Mesothelial cell of epicardium (in vitro differentiated cells): ENCODE data around the gene RAMACL. TPM values are rescaled to one million over a fixed set of nuclear protein-coding genes. Genes with fewer than 3 reads are reported as not detected.
"Not testable (repeated sequence)": the region's sequence is repeated elsewhere in the genome, so short reads cannot be mapped to it uniquely, and the experiment has no call there.

ENCODE experiments used
- DNase-seq, 2 experiments: peaks; one replicate each; pipeline ENCODE4 v3.0.0; 2021; ENCODE audit warnings: low spot score in 2 of 2; ENCODE audit not compliant: unreplicated experiment in 2 of 2
- H3K27ac Mint-ChIP-seq: 2 replicates; pipeline ENCODE4 v1.8.0; 2021; ENCODE audit warnings: mixed read lengths
- H3K27me3 Mint-ChIP-seq: 2 replicates; pipeline ENCODE4 v1.8.0; 2021; ENCODE audit warnings: low read depth, mixed read lengths
- H3K36me3 Mint-ChIP-seq: 2 replicates; pipeline ENCODE4 v1.8.0; 2021; ENCODE audit warnings: mixed read lengths
- H3K4me1 Mint-ChIP-seq: 2 replicates; pipeline ENCODE4 v1.8.0; 2021; ENCODE audit warnings: mixed read lengths
- H3K4me3 Mint-ChIP-seq: 2 replicates; pipeline ENCODE4 v1.8.0; 2021; ENCODE audit warnings: mild to moderate bottlenecking, moderate library complexity, mixed read lengths
- H3K9me3 Mint-ChIP-seq: 2 replicates; pipeline ENCODE4 v1.8.0; 2021; ENCODE audit warnings: mixed read lengths
- total RNA-seq: library from RNA; stranded (reverse); gene quantifications from 3 replicates; pipeline ENCODE4 v1.2.1, GENCODE V29; 2021
- TF ChIP-seq, protein P1 (sequence below): fragments of 200-600 bp; sonication (generic); IDR thresholded peaks from one replicate; pipeline ENCODE4 v1.5.0; 2021; ENCODE audit warnings: antibody characterized with exemption; ENCODE audit not compliant: unreplicated experiment

Gene RAMACL
- 0.69 to 1.00 TPM (median 0.79 TPM) in 3 replicates for total RNA-seq

DNA sequence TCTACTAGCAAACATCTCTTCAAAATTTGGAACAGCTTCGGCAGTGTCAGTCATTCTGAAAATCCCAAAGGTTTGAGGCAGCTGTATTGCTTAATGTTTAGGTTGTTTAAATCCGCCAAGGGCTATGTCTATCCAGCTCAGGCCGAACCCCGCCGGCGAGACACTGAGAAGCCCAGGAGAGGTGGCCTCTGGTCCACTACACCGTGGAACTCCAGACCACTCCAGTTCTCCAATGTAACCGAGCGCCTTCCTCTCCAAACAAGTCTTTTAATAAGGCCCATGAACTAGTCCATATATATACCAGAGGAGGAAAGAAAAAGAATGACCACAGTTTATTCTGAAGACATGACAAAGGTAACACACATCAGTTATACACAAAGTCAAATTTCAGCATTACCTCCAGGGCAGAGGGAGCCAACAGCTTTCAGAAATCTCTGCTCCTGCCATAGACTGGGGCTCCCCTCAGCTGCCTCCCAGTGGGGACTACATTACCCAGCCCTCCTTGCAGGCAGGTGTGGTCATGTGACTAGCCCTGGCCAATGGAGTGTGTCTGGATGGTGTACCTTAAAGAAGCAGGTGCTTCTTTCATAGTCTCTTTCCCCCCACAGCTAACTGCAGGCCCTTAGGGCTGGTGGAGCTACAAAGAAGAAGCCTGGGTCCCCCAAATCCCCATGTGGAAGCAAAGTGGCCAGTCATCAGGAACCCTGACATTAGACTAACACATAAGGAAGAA lies at the start of gene RAMACL:
Gene RAMACL, minus strand, starts transcription at position 255 of the 733 bp plus-strand sequence. Its CDS starts 201 bp downstream, at position 54.
- H3K36me3 Mint-ChIP-seq: no peaks in the 10 kb centered on the region
- H3K4me3 Mint-ChIP-seq: no peak within 1 kb of the TSS
- DNase-seq: no peak
- H3K4me1 Mint-ChIP-seq: peaks cover 48% of the 10 kb centered on the region
- no peak within 1 kb of the TSS for H3K27ac Mint-ChIP-seq
- TF ChIP-seq, protein P1, sequence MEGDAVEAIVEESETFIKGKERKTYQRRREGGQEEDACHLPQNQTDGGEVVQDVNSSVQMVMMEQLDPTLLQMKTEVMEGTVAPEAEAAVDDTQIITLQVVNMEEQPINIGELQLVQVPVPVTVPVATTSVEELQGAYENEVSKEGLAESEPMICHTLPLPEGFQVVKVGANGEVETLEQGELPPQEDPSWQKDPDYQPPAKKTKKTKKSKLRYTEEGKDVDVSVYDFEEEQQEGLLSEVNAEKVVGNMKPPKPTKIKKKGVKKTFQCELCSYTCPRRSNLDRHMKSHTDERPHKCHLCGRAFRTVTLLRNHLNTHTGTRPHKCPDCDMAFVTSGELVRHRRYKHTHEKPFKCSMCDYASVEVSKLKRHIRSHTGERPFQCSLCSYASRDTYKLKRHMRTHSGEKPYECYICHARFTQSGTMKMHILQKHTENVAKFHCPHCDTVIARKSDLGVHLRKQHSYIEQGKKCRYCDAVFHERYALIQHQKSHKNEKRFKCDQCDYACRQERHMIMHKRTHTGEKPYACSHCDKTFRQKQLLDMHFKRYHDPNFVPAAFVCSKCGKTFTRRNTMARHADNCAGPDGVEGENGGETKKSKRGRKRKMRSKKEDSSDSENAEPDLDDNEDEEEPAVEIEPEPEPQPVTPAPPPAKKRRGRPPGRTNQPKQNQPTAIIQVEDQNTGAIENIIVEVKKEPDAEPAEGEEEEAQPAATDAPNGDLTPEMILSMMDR: no peak
- no peaks in the 10 kb centered on the region for H3K27me3 Mint-ChIP-seq
- no peaks in the 10 kb centered on the region for H3K9me3 Mint-ChIP-seq

DNA sequence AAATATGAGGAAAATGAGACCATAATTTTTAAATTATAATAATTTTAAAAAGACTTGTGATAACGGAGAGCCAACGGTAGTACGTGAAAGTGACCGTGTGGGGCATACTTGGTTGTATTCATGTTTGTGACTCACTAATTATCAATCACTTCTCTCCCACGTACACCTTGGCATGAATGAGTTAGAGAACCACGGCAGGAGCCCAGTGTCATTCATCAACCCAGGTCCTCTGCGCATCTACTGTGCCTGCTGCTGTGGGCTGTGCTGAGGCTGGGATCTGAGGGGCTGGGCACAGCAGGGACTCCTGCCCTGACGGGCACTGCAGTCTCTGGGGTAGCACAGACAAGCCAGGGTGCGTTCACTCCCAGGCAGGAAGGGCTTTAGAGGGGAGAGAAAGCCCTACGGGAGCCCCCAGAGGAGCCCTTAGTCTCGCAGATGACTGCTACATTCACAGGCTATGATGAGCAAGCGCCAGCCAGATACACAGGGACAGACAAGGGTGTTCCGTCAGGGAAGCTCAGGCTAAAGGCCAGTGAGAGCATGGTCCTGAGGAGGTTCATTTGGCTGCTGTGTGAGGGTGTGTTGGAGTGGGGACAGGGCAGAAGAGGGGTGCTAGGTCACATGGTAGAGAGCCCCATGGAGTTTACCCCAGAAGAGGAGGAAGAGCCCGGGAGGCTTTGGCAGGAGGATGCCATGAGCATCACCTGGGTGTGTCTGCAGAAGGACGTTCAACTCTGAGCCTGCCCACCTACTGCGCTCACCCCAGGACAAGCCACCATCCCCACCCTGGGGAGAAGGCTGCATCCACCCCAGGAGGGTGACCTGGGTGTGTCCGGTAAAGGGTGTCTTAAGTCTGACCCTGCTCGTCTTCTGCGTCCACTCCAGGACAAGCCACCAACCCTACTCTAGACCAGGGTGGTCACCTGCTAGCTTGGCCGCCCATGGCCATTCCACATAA lies 48.8 kb upstream of the RAMACL start:
- Mint-ChIP-seq H3K27ac (no peak overlapping the region), H3K36me3 (no peaks in the 10 kb centered on the region), H3K4me1 (peaks cover 3% of the 10 kb centered on the region), H3K4me3 (no peak overlapping the region), H3K9me3 (no peaks in the 10 kb centered on the region), H3K27me3 (peaks cover 34% of the 10 kb centered on the region)
- TF ChIP-seq, protein P1: no peak
- DNase-seq: no peak

DNA sequence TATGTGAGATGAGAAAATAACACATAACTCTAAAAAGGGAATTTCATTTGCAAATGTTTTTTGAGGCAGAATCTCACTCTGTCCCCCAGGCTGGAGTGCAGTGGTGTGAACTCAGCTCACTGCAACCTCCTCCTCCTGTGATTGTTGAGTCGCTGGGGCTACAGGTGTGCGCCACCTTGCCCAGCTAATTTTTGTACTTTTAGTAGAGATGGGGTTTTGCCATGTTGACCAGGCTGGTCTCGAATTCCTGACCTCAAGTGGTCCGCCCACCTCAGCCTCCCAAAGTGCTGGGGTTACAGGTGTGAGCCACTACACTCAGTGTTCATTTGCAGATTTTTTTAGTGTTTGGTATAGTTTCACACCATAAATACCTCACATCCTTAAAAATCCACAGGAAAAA lies 48.1 kb upstream of the RAMACL start:
- not testable (repeated sequence) for H3K4me1 Mint-ChIP-seq, H3K9me3 Mint-ChIP-seq, DNase-seq, H3K27ac Mint-ChIP-seq, H3K4me3 Mint-ChIP-seq, H3K36me3 Mint-ChIP-seq
- peaks cover 37% of the 10 kb centered on the region for H3K27me3 Mint-ChIP-seq

DNA sequence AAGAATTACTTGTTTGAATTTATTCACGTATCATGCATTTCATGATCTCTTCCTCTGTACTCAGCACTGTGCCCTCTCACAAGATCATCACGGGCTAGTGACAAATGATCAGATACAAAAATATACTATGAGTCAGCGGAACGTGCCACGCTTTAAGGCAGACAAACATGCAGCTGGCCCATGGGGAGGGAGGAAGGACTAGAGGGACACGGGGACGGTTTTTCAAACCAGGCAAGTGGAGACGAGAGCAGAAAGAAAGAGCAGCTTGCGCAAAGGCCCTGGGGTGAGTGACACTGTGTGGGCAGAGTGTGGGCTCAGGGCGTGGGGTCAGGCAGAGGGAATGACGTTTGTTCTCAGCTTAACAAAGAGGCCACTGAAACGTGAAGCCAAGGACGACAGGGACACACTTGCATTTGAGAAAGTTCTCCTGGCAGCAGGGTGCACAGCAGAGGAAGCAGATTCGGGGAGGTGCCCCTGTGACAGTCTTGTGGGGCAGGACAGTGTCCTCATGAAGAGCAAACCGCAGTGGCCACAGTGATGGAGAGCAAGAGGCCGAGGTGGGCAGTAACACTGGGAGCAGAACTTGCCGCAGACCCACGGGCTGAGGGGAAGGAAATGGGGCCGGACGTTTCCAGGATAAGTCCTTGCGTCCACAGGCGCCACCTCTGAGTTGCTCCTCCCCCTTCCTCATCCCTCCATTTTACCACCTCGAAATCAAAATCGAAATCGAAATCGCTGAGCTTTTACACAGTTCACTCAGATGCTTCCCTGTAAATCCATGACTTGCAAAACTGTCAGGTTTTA lies 47.5 kb upstream of the RAMACL start:
- Mint-ChIP-seq H3K36me3 (no peaks in the 10 kb centered on the region), H3K9me3 (no peaks in the 10 kb centered on the region), H3K27me3 (peaks cover 38% of the 10 kb centered on the region), H3K27ac (no peak overlapping the region), H3K4me1 (no peaks in the 10 kb centered on the region), H3K4me3 (no peak overlapping the region)
- TF ChIP-seq, protein P1: no peak
- no peak for DNase-seq

DNA sequence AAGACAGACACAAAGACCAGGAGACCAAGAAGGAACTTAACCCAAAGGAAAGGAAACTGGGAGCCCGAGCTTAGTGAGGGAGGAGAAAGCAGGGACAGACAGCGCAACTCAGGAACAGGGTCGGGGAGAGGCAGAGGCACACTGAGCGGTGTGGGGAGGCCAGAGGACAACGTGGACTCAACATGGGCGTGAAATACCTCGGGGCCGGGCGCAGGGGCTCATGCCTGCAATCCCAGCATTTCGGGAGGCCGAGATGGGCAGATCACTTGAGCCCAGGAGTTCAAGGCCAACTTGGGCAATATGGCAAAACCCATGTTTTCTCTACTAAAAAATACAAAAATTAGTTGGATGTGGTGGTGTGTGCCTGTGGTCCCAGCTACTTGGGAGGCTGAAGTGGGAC lies 46.3 kb upstream of the RAMACL start:
- Mint-ChIP-seq H3K4me3 (no peak overlapping the region), H3K36me3 (no peaks in the 10 kb centered on the region), H3K27ac (no peak overlapping the region), H3K9me3 (no peaks in the 10 kb centered on the region), H3K27me3 (peaks cover 44% of the 10 kb centered on the region), H3K4me1 (peaks cover 7% of the 10 kb centered on the region)
- no peak for DNase-seq
- TF ChIP-seq, protein P1: no peak
